ENCODE data around the gene AKAP13.

- no peak for TF ChIP-seq EP300 (IDR thresholded peaks at IDR 0.05)
- no peak for TF ChIP-seq HDAC2 (IDR thresholded peaks at IDR 0.05)
- TF ChIP-seq POLR2A (IDR thresholded peaks at IDR 0.05; ENCODE audit: low read length) = no peak
- TF ChIP-seq, protein P1, sequence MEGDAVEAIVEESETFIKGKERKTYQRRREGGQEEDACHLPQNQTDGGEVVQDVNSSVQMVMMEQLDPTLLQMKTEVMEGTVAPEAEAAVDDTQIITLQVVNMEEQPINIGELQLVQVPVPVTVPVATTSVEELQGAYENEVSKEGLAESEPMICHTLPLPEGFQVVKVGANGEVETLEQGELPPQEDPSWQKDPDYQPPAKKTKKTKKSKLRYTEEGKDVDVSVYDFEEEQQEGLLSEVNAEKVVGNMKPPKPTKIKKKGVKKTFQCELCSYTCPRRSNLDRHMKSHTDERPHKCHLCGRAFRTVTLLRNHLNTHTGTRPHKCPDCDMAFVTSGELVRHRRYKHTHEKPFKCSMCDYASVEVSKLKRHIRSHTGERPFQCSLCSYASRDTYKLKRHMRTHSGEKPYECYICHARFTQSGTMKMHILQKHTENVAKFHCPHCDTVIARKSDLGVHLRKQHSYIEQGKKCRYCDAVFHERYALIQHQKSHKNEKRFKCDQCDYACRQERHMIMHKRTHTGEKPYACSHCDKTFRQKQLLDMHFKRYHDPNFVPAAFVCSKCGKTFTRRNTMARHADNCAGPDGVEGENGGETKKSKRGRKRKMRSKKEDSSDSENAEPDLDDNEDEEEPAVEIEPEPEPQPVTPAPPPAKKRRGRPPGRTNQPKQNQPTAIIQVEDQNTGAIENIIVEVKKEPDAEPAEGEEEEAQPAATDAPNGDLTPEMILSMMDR (IDR thresholded peaks at IDR 0.05) = no peak
- no peak for TF ChIP-seq CBX2 (IDR thresholded peaks at IDR 0.05; ENCODE audit: borderline replicate concordance, low read depth)
- no peak for TF ChIP-seq POLR2AphosphoS2 (conservative IDR thresholded peaks at IDR 0.05; ENCODE audit: low read length)
- TF ChIP-seq RNF2 (IDR thresholded peaks at IDR 0.05; ENCODE audit: borderline replicate concordance, low read depth) = no peak
- no peak for TF ChIP-seq CEBPB (IDR thresholded peaks at IDR 0.05)
- TF ChIP-seq MYC (IDR thresholded peaks at IDR 0.05; ENCODE audit: borderline replicate concordance, low read length) = no peak
- TF ChIP-seq ZFP36 (IDR thresholded peaks at IDR 0.05; ENCODE audit: borderline replicate concordance, partially characterized antibody) = no peak
- no peak for TF ChIP-seq NPAS2 (CRISPR knock-in tag; IDR thresholded peaks at IDR 0.05; ENCODE audit: borderline replicate concordance)
- TF ChIP-seq NFE2L2 (conservative IDR thresholded peaks at IDR 0.05; ENCODE audit: low read length) = no peak
These were observed 211.2 kb downstream of the AKAP13 start for GRCh38 chr15:85591622-85592021.
